RWPE2 (cell line): ENCODE results near the gene FYTTD1.
A peak's percentile ranks its signal among the peaks of the same experiment; 100 is the strongest.

Source experiments
- ATAC-seq: fragments of 200-7000 bp; cut with Tn5 transposase; 3 replicates; pipeline ENCODE4 v1.9.1; 2021; ENCODE audit warnings: low read depth
- DNase-seq: peaks from one replicate; pipeline ENCODE4 v3.0.0-alpha.2; 2020; ENCODE audit warnings: low spot score
- H3K27ac ChIP-seq: fragments of 450-650 bp; 2 replicates; pipeline ENCODE4 v1.5.1; 2017; ENCODE audit warnings: mild to moderate bottlenecking; ENCODE audit not compliant: poor library complexity, severe bottlenecking
- H3K27me3 ChIP-seq: fragments of 250-450 bp; sonication (Bioruptor Pico); 2 replicates; pipeline ENCODE4 v1.5.1; 2021; ENCODE audit warnings: mild to moderate bottlenecking, moderate library complexity; ENCODE audit not compliant: insufficient read depth, poor library complexity, severe bottlenecking
- H3K36me3 ChIP-seq: fragments of 250-450 bp; sonication (Bioruptor Pico); 2 replicates; pipeline ENCODE4 v1.5.1; 2020; ENCODE audit warnings: low read depth, mild to moderate bottlenecking, moderate library complexity
- H3K4me1 ChIP-seq: fragments of 250-450 bp; sonication (Bioruptor Pico); 2 replicates; pipeline ENCODE4 v1.5.1; 2021; ENCODE audit warnings: mild to moderate bottlenecking, moderate library complexity; ENCODE audit not compliant: insufficient read depth, poor library complexity, severe bottlenecking
- H3K4me3 ChIP-seq: fragments of 250-450 bp; sonication (Bioruptor Pico); 2 replicates; pipeline ENCODE4 v1.5.1; 2021; ENCODE audit warnings: mild to moderate bottlenecking, moderate library complexity; ENCODE audit not compliant: severe bottlenecking
- H3K9me3 ChIP-seq: fragments of 250-450 bp; sonication (Bioruptor Pico); 2 replicates; pipeline ENCODE4 v1.5.1; 2021; ENCODE audit warnings: mild to moderate bottlenecking, moderate library complexity; ENCODE audit not compliant: severe bottlenecking
- TF ChIP-seq, protein P1 (sequence below): fragments of 450-650 bp; IDR thresholded peaks from one replicate; pipeline ENCODE4 v1.5.1; 2017; ENCODE audit warnings: mild to moderate bottlenecking, moderate library complexity; ENCODE audit not compliant: poor library complexity, severe bottlenecking

FYTTD1 gene, protein sequence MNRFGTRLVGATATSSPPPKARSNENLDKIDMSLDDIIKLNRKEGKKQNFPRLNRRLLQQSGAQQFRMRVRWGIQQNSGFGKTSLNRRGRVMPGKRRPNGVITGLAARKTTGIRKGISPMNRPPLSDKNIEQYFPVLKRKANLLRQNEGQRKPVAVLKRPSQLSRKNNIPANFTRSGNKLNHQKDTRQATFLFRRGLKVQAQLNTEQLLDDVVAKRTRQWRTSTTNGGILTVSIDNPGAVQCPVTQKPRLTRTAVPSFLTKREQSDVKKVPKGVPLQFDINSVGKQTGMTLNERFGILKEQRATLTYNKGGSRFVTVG

DNA sequence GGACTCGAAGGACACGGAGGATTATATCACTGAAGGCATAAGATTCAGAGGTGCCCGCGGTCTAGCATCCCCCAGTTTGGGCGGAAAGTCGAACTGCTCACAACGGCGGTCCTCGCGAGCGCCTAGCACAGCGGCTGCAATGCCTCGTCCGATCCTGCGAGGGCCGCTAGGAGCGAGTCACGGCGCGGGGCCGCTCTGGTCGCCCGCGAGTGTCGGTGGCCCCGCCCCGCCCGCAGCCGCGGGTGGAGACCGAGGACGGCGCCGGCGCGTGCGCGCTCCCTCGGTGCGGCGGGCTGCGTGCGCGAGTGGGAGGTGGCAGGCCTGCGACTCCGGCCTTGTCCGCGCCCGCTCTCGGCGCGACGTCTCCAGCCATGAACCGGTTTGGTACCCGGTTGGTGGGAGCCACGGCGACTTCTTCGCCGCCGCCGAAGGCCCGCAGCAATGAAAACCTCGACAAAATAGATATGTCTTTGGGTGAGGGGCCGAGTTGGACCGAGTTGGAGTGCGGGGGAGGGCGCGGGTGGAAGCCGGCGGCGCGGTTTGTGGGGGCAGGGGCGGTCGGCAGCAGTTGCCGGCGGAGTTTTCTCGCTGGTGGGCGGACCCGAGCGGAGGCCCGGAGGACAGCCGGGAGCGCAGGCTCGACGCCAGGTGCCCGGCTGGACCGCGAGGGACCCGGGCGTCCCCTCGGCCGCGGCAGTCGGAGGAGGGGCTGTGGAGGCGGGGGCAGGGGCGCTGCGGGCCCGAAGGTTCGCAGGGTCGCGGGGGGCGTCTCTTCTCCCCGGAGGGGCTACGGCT lies at the start of gene FYTTD1:
FYTTD1 (plus strand) TSS at position 283 of the 795 bp plus-strand sequence; CDS start at position 372, 89 bp downstream.
- H3K27me3 ChIP-seq = no peaks in the 10 kb centered on the region
- no peaks in the 10 kb centered on the region for H3K36me3 ChIP-seq
- no peaks in the 10 kb centered on the region for H3K9me3 ChIP-seq
- TF ChIP-seq, protein P1, sequence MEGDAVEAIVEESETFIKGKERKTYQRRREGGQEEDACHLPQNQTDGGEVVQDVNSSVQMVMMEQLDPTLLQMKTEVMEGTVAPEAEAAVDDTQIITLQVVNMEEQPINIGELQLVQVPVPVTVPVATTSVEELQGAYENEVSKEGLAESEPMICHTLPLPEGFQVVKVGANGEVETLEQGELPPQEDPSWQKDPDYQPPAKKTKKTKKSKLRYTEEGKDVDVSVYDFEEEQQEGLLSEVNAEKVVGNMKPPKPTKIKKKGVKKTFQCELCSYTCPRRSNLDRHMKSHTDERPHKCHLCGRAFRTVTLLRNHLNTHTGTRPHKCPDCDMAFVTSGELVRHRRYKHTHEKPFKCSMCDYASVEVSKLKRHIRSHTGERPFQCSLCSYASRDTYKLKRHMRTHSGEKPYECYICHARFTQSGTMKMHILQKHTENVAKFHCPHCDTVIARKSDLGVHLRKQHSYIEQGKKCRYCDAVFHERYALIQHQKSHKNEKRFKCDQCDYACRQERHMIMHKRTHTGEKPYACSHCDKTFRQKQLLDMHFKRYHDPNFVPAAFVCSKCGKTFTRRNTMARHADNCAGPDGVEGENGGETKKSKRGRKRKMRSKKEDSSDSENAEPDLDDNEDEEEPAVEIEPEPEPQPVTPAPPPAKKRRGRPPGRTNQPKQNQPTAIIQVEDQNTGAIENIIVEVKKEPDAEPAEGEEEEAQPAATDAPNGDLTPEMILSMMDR = peak; percentile 73
- DNase-seq = peak; percentile 80
- H3K27ac ChIP-seq = peak within 1 kb of the TSS; percentile 80
- peak within 1 kb of the TSS; percentile 54 for H3K4me3 ChIP-seq
- ATAC-seq = peak; percentile 82
- H3K4me1 ChIP-seq = peaks cover 10% of the 10 kb centered on the region

DNA sequence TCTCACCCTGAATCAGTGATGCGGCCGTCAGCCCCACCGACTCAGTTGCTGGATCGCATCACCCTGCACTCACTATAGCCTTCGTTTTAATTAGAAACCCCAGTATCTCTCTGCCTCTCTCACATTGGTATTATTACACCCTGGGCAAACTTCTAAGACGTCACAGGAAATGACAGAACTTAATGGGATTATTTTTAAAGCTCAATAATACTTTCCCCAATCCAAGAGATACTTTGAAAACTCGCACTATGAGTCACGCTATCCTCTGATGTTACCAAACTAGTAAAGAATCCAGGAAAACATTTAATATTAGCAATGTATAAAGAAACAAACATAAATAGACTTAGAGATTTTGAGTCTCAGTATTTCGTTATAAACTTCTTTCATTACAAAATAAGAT lies 49.6 kb upstream of the FYTTD1 start:
- no peak overlapping the region for H3K27ac ChIP-seq
- no peaks in the 10 kb centered on the region for H3K27me3 ChIP-seq
- H3K36me3 ChIP-seq = peaks cover 55% of the 10 kb centered on the region
- H3K4me1 ChIP-seq = no peaks in the 10 kb centered on the region
- ATAC-seq = no peak
- no peak overlapping the region for H3K4me3 ChIP-seq
- TF ChIP-seq, protein P1 = no peak
- no peaks in the 10 kb centered on the region for H3K9me3 ChIP-seq
- DNase-seq = no peak

DNA sequence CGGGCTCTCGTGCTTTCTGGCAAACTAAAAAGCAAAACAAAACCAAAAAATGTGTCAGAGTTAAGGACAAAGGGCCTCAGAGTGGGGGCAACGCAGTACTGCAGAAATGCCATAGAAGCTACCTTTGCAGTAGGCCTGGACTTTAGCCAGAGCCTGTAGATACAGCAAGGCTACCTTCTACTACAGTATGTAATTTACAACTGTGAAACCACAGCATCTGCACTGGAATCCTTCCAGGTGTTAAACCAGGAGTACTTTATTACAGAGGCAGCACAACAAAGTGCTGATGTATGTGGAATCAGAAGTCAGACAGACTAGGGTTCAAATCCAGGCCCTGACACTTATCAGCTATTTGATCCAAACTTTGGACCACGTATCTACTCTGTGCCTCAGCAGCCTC lies 47.8 kb upstream of the FYTTD1 start:
- H3K27me3 ChIP-seq = no peaks in the 10 kb centered on the region
- no peak overlapping the region for H3K27ac ChIP-seq
- no peaks in the 10 kb centered on the region for H3K9me3 ChIP-seq
- no peak for ATAC-seq
- H3K4me3 ChIP-seq = no peak overlapping the region
- peaks cover 53% of the 10 kb centered on the region for H3K36me3 ChIP-seq
- DNase-seq = no peak
- TF ChIP-seq, protein P1 = no peak
- H3K4me1 ChIP-seq = no peaks in the 10 kb centered on the region

DNA sequence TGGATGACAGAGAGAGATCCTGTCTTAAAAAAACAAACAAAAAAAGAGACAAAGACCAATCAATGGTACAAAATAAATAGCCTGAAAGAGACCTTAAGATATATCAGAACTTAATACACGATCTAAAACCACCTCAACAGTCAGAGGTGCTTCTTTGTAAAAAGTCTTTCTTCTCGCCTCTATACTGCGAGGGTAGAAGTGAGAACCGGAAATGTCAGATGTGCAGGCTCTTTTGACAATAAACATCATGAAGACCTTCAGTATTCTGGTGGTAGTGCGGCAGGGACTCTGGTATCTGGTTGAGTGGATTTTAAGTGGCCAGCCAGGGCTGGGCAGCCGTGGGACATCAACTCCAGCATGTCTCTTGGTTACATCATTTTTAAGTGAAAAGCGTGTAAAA lies 43.0 kb upstream of the FYTTD1 start:
- no peak overlapping the region for H3K4me3 ChIP-seq
- no peaks in the 10 kb centered on the region for H3K27me3 ChIP-seq
- DNase-seq (no peak), ATAC-seq (no peak)
- H3K9me3 ChIP-seq = no peaks in the 10 kb centered on the region
- peaks cover 40% of the 10 kb centered on the region for H3K36me3 ChIP-seq
- no peak overlapping the region for H3K27ac ChIP-seq
- peaks cover 5% of the 10 kb centered on the region for H3K4me1 ChIP-seq
- TF ChIP-seq, protein P1 = no peak
